Pancreas (tissue), 10 donors: ENCODE data around the gene DNAJA3. TPM values are rescaled to one million over a fixed set of nuclear protein-coding genes. Genes with fewer than 3 reads are reported as not detected.

ENCODE experiments used
- ATAC-seq, 4 donors: fragments of 200-7000 bp; cut with Tn5 transposase; one replicate each; pipeline versions ENCODE4 v1.8.0 to v1.9.1; 2020; ENCODE audit warnings: mild to moderate bottlenecking in 4 of 4, moderate library complexity in 4 of 4
- DNase-seq, 6 donors: peaks; one replicate each; pipeline ENCODE4 v3.0.0-alpha.2; 2020
- FAIRE-seq: peaks from 2 replicates; lab custom pipeline; 2012; peaks lifted over from hg19 to GRCh38; lab: Jason Lieb, UNC
- H3K27ac ChIP-seq, 4 donors: fragments of 200-600 bp; sonication (generic); 1 replicate in 3 of 4; 2 replicates in 1 of 4; pipeline versions ENCODE4 v1.5.0 to v1.8.0; 2020
- H3K27me3 ChIP-seq, 4 donors: fragments of 200-600 bp; one replicate each; pipeline ENCODE4 v1.8.0; 2021
- H3K36me3 ChIP-seq, 3 donors: fragments of 200-600 bp; sonication (generic) in 1 of 3; one replicate each; pipeline versions ENCODE4 v1.5.0 to v1.8.0; 2020 to 2021
- H3K4me1 ChIP-seq, 3 donors: fragments of 200-600 bp; one replicate each; pipeline ENCODE4 v1.8.0; 2021
- H3K4me3 ChIP-seq, 4 donors: fragments of 200-600 bp; sonication (generic) in 2 of 4; one replicate each; pipeline versions ENCODE4 v1.5.0 to v1.8.0; 2020 to 2021
- H3K9me3 ChIP-seq, 4 donors: fragments of 200-600 bp; one replicate each; pipeline ENCODE4 v1.8.0; 2021
- WGBS, 2 donors: extraction: QIAGEN DNeasy Blood & Tissue Kit; methylation state at CpG; one replicate each; pipeline ENCODE4 v1.1.7; 2013; 5-methylcytosine and 5-hydroxymethylcytosine counted together
- intact Hi-C, 3 donors: fragments of 100-400 bp; cut with DNase I; formaldehyde crosslinking; loops; one replicate each; pipeline versions ENCODE4 v1.11.1 to v1.14.2; 2022
- polyA plus RNA-seq, 2 donors: library from polyadenylated mRNA; stranded (reverse); fragments of 200-250 nt; gene quantifications; one replicate each; pipeline ENCODE4 v1.2.3, GENCODE V29; 2013
- total RNA-seq, 6 donors: library from RNA; stranded (reverse); fragmentation: NEBNext Ultra II Directional in 4 of 6; extraction: Animal tissue kit (Norgen Biotek cat#: 25700) in 4 of 6; gene quantifications; one replicate each; pipeline versions ENCODE4 v1.2.1 to v1.2.4, GENCODE V29; 2021 to 2023
- TF ChIP-seq, protein P1 (sequence below), 4 donors: fragments of 200-600 bp; sonication (generic) in 3 of 4; IDR thresholded peaks; one replicate each; pipeline versions ENCODE4 v1.5.0 to v1.8.0; 2021; ENCODE audit warnings: antibody characterized with exemption in 4 of 4
- donor health status: healthy with polysubstance abuse.
- donor health status: DM: no; HTN: no; CAD: no; lungs with moderate emphysema.
- donor health status: DM: no; HTN: no; CAD: no.
- donor health status: control.
- donor health status: control.
- donor health status: Bipolar disorder and iron deficiency.
- donor health status: DM: yes; HTN: yes; CAD: no.
- donor health status: DM: no; HTN: no; CAD: no.
- donor health status: DM: no; HTN: no; CAD: no.
- donor health status: DM: yes; HTN: yes; CAD: no.

DNAJA3 gene
- total and polyA plus RNA-seq, 8 donors: 20.3 to 33.7 (median 21.5) TPM

DNA sequence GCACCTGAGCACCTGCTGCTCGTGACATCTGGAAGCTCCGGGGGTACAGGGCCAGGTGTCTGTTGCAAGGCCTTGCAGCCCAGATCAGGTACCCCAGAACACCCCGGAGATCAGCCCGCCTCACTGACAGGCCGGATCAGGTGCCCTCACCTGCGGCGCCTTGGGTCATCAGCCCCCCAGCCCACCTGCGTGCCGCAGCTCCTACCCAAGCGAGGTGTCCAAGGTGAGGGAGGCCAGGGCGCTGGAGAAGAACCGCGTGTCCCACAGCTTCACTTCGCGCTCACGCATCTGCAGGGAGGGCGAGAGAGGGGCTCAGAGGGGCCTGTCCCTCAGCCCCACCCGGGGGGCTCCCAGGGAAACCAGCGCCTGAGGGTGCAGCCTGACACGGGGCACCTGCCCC is 37.9 kb upstream of the DNAJA3 start:
- intact Hi-C loops: no loop called here
- TF ChIP-seq, protein P1, sequence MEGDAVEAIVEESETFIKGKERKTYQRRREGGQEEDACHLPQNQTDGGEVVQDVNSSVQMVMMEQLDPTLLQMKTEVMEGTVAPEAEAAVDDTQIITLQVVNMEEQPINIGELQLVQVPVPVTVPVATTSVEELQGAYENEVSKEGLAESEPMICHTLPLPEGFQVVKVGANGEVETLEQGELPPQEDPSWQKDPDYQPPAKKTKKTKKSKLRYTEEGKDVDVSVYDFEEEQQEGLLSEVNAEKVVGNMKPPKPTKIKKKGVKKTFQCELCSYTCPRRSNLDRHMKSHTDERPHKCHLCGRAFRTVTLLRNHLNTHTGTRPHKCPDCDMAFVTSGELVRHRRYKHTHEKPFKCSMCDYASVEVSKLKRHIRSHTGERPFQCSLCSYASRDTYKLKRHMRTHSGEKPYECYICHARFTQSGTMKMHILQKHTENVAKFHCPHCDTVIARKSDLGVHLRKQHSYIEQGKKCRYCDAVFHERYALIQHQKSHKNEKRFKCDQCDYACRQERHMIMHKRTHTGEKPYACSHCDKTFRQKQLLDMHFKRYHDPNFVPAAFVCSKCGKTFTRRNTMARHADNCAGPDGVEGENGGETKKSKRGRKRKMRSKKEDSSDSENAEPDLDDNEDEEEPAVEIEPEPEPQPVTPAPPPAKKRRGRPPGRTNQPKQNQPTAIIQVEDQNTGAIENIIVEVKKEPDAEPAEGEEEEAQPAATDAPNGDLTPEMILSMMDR (IDR thresholded peaks at IDR 0.05): no peak
- ATAC-seq (no peak), DNase-seq (peak in 2 of 6 donors; percentile 44 to 68), FAIRE-seq (no peak)
- H3K27me3 ChIP-seq: no peaks in the 10 kb centered on the region
- WGBS, 2 donors: 92 to 93% methylated on average over 20 of the region's 20 CpGs
- peaks cover 0 to 12% (median 0%) of the 10 kb centered on the region in 3 donors for H3K36me3 ChIP-seq
- no peak overlapping the region for H3K27ac ChIP-seq
- no peaks in the 10 kb centered on the region for H3K9me3 ChIP-seq
- no peak overlapping the region for H3K4me3 ChIP-seq
- no peaks in the 10 kb centered on the region for H3K4me1 ChIP-seq

DNA sequence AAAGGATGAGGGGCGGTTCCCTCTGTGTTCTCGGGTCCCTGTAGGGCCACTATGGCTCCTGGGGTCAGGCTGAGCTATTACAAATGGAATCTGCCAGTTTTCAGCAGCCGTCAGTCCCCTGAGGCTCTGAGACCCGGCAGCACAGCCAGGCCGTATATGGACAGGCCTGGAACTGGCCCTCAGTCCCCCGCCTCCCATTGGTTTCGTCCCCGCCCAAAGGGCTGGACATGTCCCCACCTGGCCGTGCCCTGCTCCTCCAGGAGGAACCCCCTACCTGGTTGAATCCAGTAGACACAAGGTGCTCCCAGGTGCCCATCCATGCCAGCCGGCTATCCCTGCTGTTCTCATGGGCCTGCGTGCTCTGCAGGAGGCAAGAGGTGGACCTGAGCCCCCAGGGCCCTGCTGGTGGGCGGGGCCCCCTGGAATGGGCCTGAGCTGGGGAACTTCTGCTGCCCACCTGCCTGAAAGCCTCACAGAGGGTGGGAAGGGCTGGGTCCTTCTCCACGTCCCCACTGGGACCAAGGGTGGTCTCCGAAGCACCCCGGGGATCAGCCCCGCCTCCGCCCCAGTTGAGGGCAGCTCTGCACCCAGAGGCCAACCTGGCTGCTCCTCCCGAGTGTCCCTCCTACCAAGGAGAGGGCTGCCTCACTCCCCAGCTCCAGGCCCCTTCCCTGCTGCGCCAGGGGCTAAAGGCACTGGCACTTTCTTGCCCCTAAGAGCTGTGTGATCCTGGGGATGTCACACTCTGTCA is 37.2 kb upstream of the DNAJA3 start:
- DNase-seq: peak in 2 of 6 donors; percentile 43 to 68

DNA sequence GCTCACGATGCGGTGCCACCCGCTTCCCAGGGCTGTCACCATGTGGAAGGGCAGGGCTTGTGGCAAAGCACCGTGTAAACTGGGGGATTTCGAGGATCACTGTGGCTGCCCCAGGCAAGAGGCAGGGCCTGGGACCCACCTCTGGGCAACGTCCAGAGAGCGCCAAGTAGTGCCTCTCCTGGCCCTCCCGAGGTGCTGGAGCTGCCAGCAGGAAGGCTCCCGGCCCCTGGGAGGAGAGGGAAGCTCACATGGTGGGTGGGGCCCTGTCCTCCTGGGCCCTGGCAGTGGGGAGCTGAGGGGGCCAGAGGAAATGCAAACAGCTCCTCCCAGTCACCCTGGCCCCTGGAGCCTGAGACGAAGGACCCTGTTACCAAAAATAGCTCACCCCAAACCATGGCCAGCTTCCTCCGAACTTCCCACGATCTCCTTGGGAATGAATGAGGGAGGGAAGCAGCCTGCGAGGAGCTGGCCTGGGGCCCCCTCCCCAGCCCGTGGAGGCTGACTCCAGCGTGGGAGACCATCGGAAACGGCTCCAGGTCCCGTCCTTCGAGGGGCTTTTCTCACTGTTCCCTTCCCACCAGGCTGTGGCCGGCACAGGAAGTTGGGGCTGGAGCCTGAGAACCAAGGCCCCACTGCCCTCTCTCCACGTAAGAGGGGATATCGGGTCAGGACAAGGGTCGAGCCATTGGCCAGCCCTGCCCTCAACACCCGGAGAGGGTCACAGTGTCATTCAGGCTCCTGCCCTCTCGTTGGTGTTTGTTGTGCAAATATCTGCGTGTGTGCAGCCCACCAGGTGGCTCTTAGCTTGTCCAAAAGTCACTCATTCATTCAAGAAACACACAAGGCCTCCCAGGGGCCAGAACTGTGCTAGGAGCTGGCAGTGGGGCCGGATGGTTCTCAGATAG is 36.4 kb upstream of the DNAJA3 start:
- Histone ChIP-seq H3K9me3 (no peaks in the 10 kb centered on the region), H3K36me3 (no peaks in the 10 kb centered on the region), H3K27me3 (no peaks in the 10 kb centered on the region), H3K27ac (no peak overlapping the region), H3K4me3 (no peak overlapping the region), H3K4me1 (no peaks in the 10 kb centered on the region)
- 82% methylated on average over 27 of the region's 27 CpGs for WGBS, 2 donors
- ATAC-seq (no peak), FAIRE-seq (no peak), DNase-seq (peak in 1 of 6 donors; percentile 41)
- TF ChIP-seq, protein P1 (IDR thresholded peaks at IDR 0.05): no peak
- intact Hi-C loops: no loop called here

More for the DNA sequence above, 37.2 kb upstream of the DNAJA3 start:
- no peak overlapping the region for H3K4me3 ChIP-seq
- H3K27me3 ChIP-seq: no peaks in the 10 kb centered on the region
- FAIRE-seq (no peak), ATAC-seq (no peak)
- H3K27ac ChIP-seq: no peak overlapping the region
- peaks cover 0 to 5% (median 0%) of the 10 kb centered on the region in 3 donors for H3K36me3 ChIP-seq
- TF ChIP-seq, protein P1 (IDR thresholded peaks at IDR 0.05): no peak
- WGBS, 2 donors: 86 to 87% methylated on average over 18 to 19 of the region's 19 CpGs
- H3K4me1 ChIP-seq: no peaks in the 10 kb centered on the region
- intact Hi-C loops: no loop called here
- no peaks in the 10 kb centered on the region for H3K9me3 ChIP-seq

DNA sequence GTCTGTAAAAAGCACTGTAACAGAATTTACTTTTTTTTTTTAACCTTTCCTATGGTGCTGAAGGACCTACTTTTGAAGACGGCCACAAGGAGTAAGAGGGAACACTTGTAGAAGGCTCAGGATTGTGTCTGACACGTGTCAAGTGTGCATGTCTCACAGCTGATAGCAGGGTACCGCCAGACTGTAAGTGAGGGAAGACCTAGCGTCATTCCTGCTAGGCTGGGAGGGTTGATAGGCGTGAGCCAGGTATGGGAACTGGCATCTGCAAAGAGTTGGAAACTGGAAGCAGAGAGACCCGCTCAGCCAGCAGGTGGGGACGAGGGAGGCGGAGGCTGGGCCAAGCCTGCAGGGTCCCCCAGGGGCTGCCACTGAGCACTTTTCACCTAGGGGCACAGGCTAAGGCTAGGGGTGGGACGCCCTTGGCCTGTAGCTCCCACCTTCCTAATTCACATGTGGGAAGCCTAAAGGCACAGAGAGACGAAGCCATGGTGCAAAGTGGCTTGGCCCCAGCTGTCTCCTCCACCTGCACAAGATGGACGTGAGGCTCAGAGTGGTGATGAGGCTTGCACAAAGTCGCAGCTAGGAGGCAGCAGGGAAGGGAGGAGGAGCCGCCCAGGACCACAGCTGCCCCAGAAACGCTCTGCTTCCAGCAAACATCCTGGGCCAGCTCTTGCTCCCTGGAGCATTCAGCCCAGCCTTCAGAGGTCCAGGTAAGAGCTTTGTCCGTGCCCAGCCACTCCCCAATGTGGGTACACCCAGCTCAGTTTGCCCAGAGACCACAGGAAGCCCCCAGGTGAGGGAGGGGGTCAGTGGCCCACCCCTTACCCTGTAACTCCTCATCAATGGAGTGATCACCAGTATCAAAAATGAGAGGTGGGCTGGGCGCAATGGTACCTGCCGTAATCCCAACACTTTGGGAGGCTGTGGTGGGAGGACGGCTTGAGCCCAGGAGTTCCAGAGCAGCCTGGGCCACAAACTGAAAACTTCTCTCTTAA is 35.1 kb upstream of the DNAJA3 start:
- Histone ChIP-seq H3K27ac (no peak overlapping the region), H3K36me3 (no peaks in the 10 kb centered on the region), H3K4me1 (no peaks in the 10 kb centered on the region), H3K4me3 (no peak overlapping the region), H3K9me3 (no peaks in the 10 kb centered on the region), H3K27me3 (no peaks in the 10 kb centered on the region)
- WGBS, 2 donors: 88 to 91% methylated on average over 18 of the region's 18 CpGs
- ATAC-seq (no peak), FAIRE-seq (no peak), DNase-seq (peak in 1 of 6 donors; percentile 41)
- intact Hi-C loops: no loop called here
- TF ChIP-seq, protein P1 (IDR thresholded peaks at IDR 0.05): no peak
